Measurements from ENCODE around the gene NEUROD4. TPM values are rescaled to one million over a fixed set of nuclear protein-coding genes. Genes with fewer than 3 reads are reported as not detected.

NEUROD4 gene
- total RNA-seq, 1 donor from 2014 or later, result not detected

DNA sequence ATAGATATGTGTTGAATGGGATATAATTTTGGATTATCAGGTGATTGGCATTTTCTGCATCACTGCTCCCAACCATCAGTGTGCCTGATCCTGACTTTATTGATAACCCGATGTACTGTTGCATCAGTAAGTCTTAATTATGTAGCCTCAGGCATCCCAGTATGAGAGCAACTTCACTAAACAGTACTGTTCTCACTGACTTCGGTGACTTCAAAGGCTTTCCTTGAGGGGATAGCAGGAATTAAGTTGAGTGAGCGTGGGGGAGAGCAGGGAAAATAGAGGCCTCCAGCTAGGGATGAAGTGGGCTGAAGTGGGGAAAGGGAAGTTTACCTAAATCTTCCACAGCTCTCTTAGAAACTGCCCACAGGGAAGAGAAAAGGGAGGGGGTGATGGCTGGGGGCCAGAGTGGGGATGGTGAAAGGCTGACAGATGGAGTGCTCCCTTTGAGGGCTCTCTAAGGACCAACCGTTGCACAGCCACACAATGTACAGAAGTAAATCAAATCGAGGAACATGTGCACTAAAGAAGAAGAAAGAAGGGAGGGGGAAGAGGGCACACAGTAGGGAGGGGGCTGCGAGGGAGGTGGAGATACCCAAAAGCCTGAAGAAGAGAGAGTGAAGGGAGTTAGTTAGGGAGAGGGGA, 10.7 kb upstream of the NEUROD4 start:
- POLR2A ChIA-PET, result no interaction called here
- H3K36me3 Mint-ChIP-seq (ENCODE audit: low read depth), result peaks cover 5% of the 10 kb centered on the region
- no peak overlapping the region for H3K27ac Mint-ChIP-seq
- CTCF ChIA-PET, result interaction anchor here (1.4 kb wide), 1 partner anchor 63 kb away, joined by 4 read pairs; no protein-coding TSS in a partner anchor
- H3K9me3 Mint-ChIP-seq, result peaks cover 26% of the 10 kb centered on the region
- no peak overlapping the region for H3K4me3 Mint-ChIP-seq
- intact Hi-C loops (cut with micrococcal nuclease), result no loop called here
- ATAC-seq (ENCODE audit: low read depth), result no peak
- DNase-seq, result no peak
- TF ChIP-seq, protein P1, sequence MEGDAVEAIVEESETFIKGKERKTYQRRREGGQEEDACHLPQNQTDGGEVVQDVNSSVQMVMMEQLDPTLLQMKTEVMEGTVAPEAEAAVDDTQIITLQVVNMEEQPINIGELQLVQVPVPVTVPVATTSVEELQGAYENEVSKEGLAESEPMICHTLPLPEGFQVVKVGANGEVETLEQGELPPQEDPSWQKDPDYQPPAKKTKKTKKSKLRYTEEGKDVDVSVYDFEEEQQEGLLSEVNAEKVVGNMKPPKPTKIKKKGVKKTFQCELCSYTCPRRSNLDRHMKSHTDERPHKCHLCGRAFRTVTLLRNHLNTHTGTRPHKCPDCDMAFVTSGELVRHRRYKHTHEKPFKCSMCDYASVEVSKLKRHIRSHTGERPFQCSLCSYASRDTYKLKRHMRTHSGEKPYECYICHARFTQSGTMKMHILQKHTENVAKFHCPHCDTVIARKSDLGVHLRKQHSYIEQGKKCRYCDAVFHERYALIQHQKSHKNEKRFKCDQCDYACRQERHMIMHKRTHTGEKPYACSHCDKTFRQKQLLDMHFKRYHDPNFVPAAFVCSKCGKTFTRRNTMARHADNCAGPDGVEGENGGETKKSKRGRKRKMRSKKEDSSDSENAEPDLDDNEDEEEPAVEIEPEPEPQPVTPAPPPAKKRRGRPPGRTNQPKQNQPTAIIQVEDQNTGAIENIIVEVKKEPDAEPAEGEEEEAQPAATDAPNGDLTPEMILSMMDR (IDR thresholded peaks at IDR 0.05), result no peak
- peaks cover 22% of the 10 kb centered on the region for H3K27me3 Mint-ChIP-seq
- H3K4me1 Mint-ChIP-seq, result no peaks in the 10 kb centered on the region

DNA sequence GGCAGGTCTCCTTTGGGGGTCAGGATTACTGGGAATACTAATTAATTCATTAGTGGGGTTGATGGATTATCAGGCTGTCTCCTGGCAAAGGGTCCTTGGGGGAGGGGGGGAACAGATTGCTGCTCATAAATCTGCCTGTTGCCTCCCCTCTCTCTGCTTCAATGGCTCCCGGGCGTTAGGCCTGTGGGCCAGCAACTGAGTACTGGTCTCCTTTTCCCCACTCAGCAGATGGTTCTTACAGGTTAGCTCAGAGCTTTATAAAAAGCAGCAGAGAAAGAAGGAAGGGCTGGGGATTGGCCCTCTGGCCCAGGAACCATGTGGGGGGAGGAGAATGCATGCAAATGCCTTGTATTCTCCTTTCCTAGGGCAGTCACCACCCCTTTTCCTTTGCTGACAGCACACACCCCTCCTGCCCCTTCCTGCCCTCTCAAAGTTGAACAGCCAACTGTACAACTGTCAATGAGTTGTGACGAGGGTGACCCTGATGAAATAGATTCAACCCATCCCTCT, 2.3 kb upstream of the NEUROD4 start:
- Mint-ChIP-seq H3K27ac (no peak overlapping the region), H3K9me3 (peaks cover 4% of the 10 kb centered on the region), H3K36me3 (ENCODE audit: low read depth) (peaks cover 4% of the 10 kb centered on the region), H3K27me3 (peaks cover 35% of the 10 kb centered on the region), H3K4me3 (no peak overlapping the region), H3K4me1 (peaks cover 6% of the 10 kb centered on the region)
- ChIA-PET POLR2A (no interaction called here), CTCF (no interaction called here)
- intact Hi-C loops (cut with micrococcal nuclease), result no loop called here
- TF ChIP-seq, protein P1 (IDR thresholded peaks at IDR 0.05), result no peak
- DNase-seq (no peak), ATAC-seq (ENCODE audit: low read depth) (no peak)

- TF ChIP-seq, protein P1 (IDR thresholded peaks at IDR 0.05), result no peak
- POLR2A ChIA-PET, result no interaction called here
- CTCF ChIA-PET, result no interaction called here
- Mint-ChIP-seq H3K36me3 (ENCODE audit: low read depth) (no peaks in the 10 kb centered on the region), H3K4me1 (peaks cover 4% of the 10 kb centered on the region), H3K27me3 (peaks cover 38% of the 10 kb centered on the region), H3K27ac (no peak overlapping the region), H3K9me3 (no peaks in the 10 kb centered on the region), H3K4me3 (no peak overlapping the region)
- ATAC-seq (ENCODE audit: low read depth), result no peak
- intact Hi-C loops (cut with micrococcal nuclease), result no loop called here
- DNase-seq, result no peak
Observed at GRCh38 chr12:55024575-55024974, 4.8 kb downstream of the NEUROD4 start.

- H3K9me3 Mint-ChIP-seq, result no peaks in the 10 kb centered on the region
- no peaks in the 10 kb centered on the region for H3K4me1 Mint-ChIP-seq
- no peak overlapping the region for H3K27ac Mint-ChIP-seq
- TF ChIP-seq, protein P1 (IDR thresholded peaks at IDR 0.05), result no peak
- H3K4me3 Mint-ChIP-seq, result no peak overlapping the region
- ChIA-PET CTCF (no interaction called here), POLR2A (no interaction called here)
- ATAC-seq (ENCODE audit: low read depth), result no peak
- no peak for DNase-seq
- no peaks in the 10 kb centered on the region for H3K36me3 Mint-ChIP-seq (ENCODE audit: low read depth)
- H3K27me3 Mint-ChIP-seq, result peaks cover 34% of the 10 kb centered on the region
- intact Hi-C loops (cut with micrococcal nuclease), result no loop called here
Observed at GRCh38 chr12:55025508-55025907, 5.7 kb downstream of the NEUROD4 start.

DNA sequence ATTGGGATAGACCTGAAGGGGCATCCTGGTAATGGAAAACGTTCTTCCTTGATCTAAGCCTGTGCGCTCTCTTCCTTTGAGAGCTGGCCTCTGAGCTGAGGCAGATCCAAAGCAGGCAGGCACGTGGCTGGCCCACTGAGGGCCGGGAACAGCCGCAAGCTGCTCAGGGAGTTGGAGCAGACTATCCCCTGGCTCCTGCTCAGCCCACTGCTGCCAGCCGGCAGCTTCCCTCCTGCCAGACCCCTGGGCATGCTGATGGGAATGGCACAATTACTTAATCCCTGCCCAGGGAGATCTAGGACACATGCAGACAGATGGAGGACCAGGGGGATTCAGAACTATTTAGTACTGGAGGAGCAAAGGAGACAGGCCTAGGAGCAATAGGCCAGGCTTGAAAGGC, 14.4 kb downstream of the NEUROD4 start:
- intact Hi-C loops (cut with micrococcal nuclease), result no loop called here
- no peak for ATAC-seq (ENCODE audit: low read depth)
- H3K36me3 Mint-ChIP-seq (ENCODE audit: low read depth), result no peaks in the 10 kb centered on the region
- no peaks in the 10 kb centered on the region for H3K9me3 Mint-ChIP-seq
- H3K27ac Mint-ChIP-seq, result no peak overlapping the region
- no peak for DNase-seq
- H3K4me3 Mint-ChIP-seq, result no peak overlapping the region
- ChIA-PET CTCF (no interaction called here), POLR2A (no interaction called here)
- peaks cover 9% of the 10 kb centered on the region for H3K27me3 Mint-ChIP-seq
- TF ChIP-seq, protein P1 (IDR thresholded peaks at IDR 0.05), result no peak
- peaks cover 34% of the 10 kb centered on the region for H3K4me1 Mint-ChIP-seq

All from activated B cell treated with CpG ODN at 0.5 μM for 24 hours (primary cell).